GDM1 (cell line): ENCODE data around the gene DNAJB1.
"Not testable (repeated sequence)": the region's sequence is repeated elsewhere in the genome, so short reads cannot be mapped to it uniquely, and the experiment has no call there.

ENCODE experiments used
- DNase-seq: peaks from one replicate; lab custom pipeline; 2025; lab: John Stamatoyannopoulos, UW

Gene DNAJB1

GRCh38 chr19:14553042-14553938 is 35.1 kb upstream of the DNAJB1 start:
- no peak for DNase-seq

GRCh38 chr19:14552006-14552360 is 33.8 kb upstream of the DNAJB1 start:
- not testable (repeated sequence) for DNase-seq

GRCh38 chr19:14551134-14552005 is 33.2 kb upstream of the DNAJB1 start:
- peak; percentile 83 for DNase-seq

- DNase-seq: no peak
These were observed 32.1 kb upstream of the DNAJB1 start for GRCh38 chr19:14550201-14550754.

GRCh38 chr19:14545716-14546082 is 27.5 kb upstream of the DNAJB1 start:
- no peak for DNase-seq

- DNase-seq: no peak
These were observed 26.9 kb upstream of the DNAJB1 start for GRCh38 chr19:14544977-14545715.

GRCh38 chr19:14544047-14544446 is 25.9 kb upstream of the DNAJB1 start:
- no peak for DNase-seq

- DNase-seq: no peak
These were observed 24.6 kb upstream of the DNAJB1 start for GRCh38 chr19:14542711-14543328.

GRCh38 chr19:14541979-14542378 is 23.8 kb upstream of the DNAJB1 start:
- not testable (repeated sequence) for DNase-seq

- DNase-seq: no peak
These were observed 22.7 kb upstream of the DNAJB1 start for GRCh38 chr19:14540741-14541525.

GRCh38 chr19:14536926-14537692 is 18.9 kb upstream of the DNAJB1 start:
- peak; percentile 25 for DNase-seq

GRCh38 chr19:14533450-14533849 is 15.3 kb upstream of the DNAJB1 start:
- DNase-seq: no peak

GRCh38 chr19:14530506-14530905 is 12.3 kb upstream of the DNAJB1 start:
- no peak for DNase-seq

GRCh38 chr19:14530005-14530348 is 11.8 kb upstream of the DNAJB1 start:
- DNase-seq: no peak

- DNase-seq: peak; percentile 100
These were observed 11.2 kb upstream of the DNAJB1 start, which contains the start of gene TECR for GRCh38 chr19:14529254-14530004. TECR (plus strand) TSS chr19:14529594; CDS start chr19:14529697, 103 bp downstream.

GRCh38 chr19:14528419-14529253 is 10.4 kb upstream of the DNAJB1 start:
- no peak for DNase-seq

- no peak for DNase-seq
These were observed 8.2 kb upstream of the DNAJB1 start for GRCh38 chr19:14526423-14526822.

GRCh38 chr19:14525729-14526128 is 7.5 kb upstream of the DNAJB1 start:
- DNase-seq: no peak
